ENCODE measurements around the gene MAPK1. TPM values are rescaled to one million over a fixed set of nuclear protein-coding genes. Genes with fewer than 3 reads are reported as not detected.
"Not testable (repeated sequence)": the region's sequence is repeated elsewhere in the genome, so short reads cannot be mapped to it uniquely, and the experiment has no call there.

The MAPK1 gene
- total RNA-seq, 1 donor from 2014 or later: 119 TPM

DNA sequence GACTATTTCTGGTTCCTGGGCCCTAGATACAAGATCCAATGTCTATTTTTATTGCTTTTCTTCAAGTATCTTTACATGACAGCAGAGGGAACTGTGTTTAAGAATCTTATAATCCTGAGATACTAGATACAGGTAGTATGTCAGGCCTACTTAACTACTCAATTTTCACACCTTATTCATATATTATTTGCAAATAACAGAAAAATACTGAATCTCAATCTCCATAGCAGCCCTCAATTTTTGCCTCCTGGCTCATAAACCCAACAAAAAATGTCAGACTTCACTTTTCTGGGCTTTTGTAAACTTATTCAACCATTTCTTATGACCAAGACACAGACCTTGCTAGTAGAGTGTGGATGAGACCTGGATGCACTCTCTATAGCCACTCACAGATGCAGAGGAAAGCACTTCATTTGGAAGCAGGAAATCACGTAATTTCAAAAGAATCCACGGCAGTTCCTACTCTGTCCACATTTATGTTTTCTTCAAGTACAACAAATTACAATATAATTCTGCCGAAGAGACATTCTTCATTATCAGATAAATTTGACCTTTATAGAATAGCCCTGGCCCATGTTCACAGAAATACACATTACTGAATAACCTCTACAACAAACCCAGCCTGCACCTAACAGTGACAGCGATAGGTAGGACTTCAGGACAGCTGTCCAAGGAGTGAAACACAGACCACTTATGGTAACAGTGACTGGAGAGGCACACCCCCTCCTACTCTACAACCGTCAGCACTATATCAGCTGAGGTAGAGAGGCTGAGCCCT is 69.8 kb downstream of the MAPK1 start:
- Mint-ChIP-seq H3K4me1 (ENCODE audit: unreplicated experiment) (no peaks in the 10 kb centered on the region), H3K27ac (ENCODE audit: unreplicated experiment) (no peak overlapping the region), H3K9me3 (ENCODE audit: unreplicated experiment) (no peaks in the 10 kb centered on the region), H3K27me3 (ENCODE audit: unreplicated experiment) (peaks cover 4% of the 10 kb centered on the region), H3K36me3 (ENCODE audit: low read depth, unreplicated experiment) (peaks cover 28% of the 10 kb centered on the region), H3K4me3 (ENCODE audit: unreplicated experiment) (peak overlapping the region; percentile 12)
- DNase-seq (ENCODE audit: low spot score): no peak
- TF ChIP-seq, protein P1, sequence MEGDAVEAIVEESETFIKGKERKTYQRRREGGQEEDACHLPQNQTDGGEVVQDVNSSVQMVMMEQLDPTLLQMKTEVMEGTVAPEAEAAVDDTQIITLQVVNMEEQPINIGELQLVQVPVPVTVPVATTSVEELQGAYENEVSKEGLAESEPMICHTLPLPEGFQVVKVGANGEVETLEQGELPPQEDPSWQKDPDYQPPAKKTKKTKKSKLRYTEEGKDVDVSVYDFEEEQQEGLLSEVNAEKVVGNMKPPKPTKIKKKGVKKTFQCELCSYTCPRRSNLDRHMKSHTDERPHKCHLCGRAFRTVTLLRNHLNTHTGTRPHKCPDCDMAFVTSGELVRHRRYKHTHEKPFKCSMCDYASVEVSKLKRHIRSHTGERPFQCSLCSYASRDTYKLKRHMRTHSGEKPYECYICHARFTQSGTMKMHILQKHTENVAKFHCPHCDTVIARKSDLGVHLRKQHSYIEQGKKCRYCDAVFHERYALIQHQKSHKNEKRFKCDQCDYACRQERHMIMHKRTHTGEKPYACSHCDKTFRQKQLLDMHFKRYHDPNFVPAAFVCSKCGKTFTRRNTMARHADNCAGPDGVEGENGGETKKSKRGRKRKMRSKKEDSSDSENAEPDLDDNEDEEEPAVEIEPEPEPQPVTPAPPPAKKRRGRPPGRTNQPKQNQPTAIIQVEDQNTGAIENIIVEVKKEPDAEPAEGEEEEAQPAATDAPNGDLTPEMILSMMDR (IDR thresholded peaks at IDR 0.05; ENCODE audit: unreplicated experiment): no peak

DNA sequence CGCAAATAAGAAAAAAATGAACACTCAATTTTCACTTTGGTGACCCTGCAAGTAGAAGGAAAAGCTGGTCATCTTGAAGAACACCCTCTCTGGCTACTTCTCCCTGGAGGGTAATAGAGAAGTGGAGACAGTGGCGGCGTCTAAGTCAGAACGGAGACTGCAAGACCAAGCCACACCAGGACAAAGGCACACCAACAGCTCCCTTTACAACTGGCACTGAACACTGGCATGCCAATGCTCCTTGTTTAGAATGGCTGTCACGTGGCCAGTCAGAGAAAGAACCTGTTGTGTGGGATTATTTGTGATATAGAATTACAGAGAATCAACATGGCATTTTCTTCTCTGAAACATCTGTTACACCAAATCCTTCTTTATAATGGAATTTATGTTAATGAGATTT is 70.6 kb downstream of the MAPK1 start:
- H3K27me3 Mint-ChIP-seq (ENCODE audit: unreplicated experiment): peaks cover 4% of the 10 kb centered on the region
- no peak overlapping the region for H3K27ac Mint-ChIP-seq (ENCODE audit: unreplicated experiment)
- H3K4me1 Mint-ChIP-seq (ENCODE audit: unreplicated experiment): no peaks in the 10 kb centered on the region
- peaks cover 21% of the 10 kb centered on the region for H3K36me3 Mint-ChIP-seq (ENCODE audit: low read depth, unreplicated experiment)
- TF ChIP-seq, protein P1 (IDR thresholded peaks at IDR 0.05; ENCODE audit: unreplicated experiment): no peak
- DNase-seq (ENCODE audit: low spot score): no peak
- H3K9me3 Mint-ChIP-seq (ENCODE audit: unreplicated experiment): no peaks in the 10 kb centered on the region
- H3K4me3 Mint-ChIP-seq (ENCODE audit: unreplicated experiment): no peak overlapping the region

DNA sequence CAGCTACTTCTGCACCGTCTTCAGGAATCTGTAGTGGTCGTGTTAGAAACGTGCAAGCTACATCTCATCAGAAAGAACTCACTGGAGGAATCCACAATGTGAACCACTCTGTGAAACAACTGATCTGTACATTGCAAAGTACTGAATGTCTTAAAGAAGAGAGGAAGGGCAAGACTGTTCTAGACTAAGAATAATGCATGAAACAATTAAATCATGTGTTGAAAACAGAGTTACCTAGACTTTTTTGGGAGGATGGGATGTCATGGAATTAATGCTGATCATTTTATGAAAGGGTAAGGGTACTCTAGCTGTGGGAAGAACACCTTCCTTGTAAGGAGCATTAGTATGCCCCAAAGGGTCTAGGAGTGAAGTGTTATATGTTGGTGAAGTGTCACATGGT is 71.2 kb downstream of the MAPK1 start:
- Mint-ChIP-seq H3K4me3 (ENCODE audit: unreplicated experiment) (no peak overlapping the region), H3K4me1 (ENCODE audit: unreplicated experiment) (no peaks in the 10 kb centered on the region), H3K9me3 (ENCODE audit: unreplicated experiment) (no peaks in the 10 kb centered on the region), H3K27ac (ENCODE audit: unreplicated experiment) (no peak overlapping the region), H3K27me3 (ENCODE audit: unreplicated experiment) (peaks cover 4% of the 10 kb centered on the region), H3K36me3 (ENCODE audit: low read depth, unreplicated experiment) (peaks cover 17% of the 10 kb centered on the region)
- no peak for DNase-seq (ENCODE audit: low spot score)
- TF ChIP-seq, protein P1 (IDR thresholded peaks at IDR 0.05; ENCODE audit: unreplicated experiment): no peak

DNA sequence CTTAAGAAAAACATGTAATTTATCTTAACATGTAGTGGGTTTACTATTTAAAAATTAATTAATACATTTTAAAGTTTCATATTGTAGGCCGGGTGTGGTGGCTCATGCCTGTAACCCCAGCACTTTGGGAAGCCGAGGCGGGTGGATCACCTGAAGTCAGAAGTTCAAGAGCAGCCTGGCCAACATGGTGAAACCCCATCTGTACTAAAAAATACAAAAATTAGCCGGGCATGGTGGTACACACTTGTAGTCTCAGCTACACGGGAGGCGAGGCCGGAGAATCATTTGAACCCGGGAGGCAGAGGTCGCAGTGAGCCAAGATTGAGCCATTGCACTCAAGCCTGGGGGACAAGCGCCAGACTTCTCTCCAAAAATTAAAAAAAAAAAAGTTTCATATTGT is 73.7 kb downstream of the MAPK1 start:
- H3K9me3 Mint-ChIP-seq (ENCODE audit: unreplicated experiment); H3K4me3 Mint-ChIP-seq (ENCODE audit: unreplicated experiment); H3K27ac Mint-ChIP-seq (ENCODE audit: unreplicated experiment); H3K27me3 Mint-ChIP-seq (ENCODE audit: unreplicated experiment); DNase-seq (ENCODE audit: low spot score); H3K4me1 Mint-ChIP-seq (ENCODE audit: unreplicated experiment): not testable (repeated sequence)
- H3K36me3 Mint-ChIP-seq (ENCODE audit: low read depth, unreplicated experiment): peaks cover 14% of the 10 kb centered on the region

DNA sequence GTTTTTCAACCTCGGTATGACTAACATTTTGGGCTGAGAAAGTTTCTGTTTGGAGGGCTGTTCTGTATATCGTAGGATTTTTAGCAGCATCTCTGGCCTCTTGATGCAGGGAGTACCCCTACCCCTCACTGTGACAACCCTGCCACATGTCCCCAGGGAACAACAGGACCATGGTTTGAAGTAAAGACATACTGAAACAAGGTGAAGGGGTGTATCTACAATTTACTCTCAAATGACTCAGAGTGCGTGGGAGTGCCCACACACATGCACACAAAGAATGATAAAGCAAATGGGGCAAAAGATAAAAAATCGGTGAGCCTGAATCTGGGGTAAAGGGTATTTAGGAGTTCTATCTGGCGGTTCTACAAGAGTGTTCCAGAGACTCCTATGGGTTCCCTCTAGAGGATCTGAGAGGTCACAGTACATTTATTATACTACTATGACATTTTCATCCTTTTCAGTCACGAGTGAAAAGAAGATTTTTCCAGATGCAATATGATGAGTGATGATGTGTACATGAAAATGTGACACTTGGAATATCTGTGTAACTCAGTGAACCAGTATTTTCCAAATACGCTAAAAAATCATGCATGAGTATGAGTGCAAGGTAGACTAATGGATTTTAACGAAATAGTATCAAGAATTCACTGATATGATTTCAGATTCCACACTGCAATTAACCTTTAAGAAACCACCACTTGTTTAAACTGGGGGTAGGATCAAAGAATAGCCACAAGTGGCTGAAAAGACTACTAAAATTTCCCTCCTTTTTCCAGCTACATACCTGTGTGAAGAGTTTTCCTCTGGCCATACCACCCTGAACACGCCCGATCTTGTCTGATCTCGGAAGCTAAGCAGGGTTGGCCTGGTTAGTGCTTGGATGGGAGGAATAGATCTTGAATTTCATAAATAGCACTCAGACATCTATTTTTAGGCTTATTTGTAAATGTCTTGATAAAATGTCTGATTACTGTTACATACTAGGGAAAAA is 75.5 kb downstream of the MAPK1 start:
- Mint-ChIP-seq H3K27ac (ENCODE audit: unreplicated experiment) (no peak overlapping the region), H3K36me3 (ENCODE audit: low read depth, unreplicated experiment) (peaks cover 13% of the 10 kb centered on the region), H3K27me3 (ENCODE audit: unreplicated experiment) (no peaks in the 10 kb centered on the region), H3K4me1 (ENCODE audit: unreplicated experiment) (no peaks in the 10 kb centered on the region), H3K4me3 (ENCODE audit: unreplicated experiment) (no peak overlapping the region), H3K9me3 (ENCODE audit: unreplicated experiment) (no peaks in the 10 kb centered on the region)
- TF ChIP-seq, protein P1 (IDR thresholded peaks at IDR 0.05; ENCODE audit: unreplicated experiment): no peak
- no peak for DNase-seq (ENCODE audit: low spot score)

DNA sequence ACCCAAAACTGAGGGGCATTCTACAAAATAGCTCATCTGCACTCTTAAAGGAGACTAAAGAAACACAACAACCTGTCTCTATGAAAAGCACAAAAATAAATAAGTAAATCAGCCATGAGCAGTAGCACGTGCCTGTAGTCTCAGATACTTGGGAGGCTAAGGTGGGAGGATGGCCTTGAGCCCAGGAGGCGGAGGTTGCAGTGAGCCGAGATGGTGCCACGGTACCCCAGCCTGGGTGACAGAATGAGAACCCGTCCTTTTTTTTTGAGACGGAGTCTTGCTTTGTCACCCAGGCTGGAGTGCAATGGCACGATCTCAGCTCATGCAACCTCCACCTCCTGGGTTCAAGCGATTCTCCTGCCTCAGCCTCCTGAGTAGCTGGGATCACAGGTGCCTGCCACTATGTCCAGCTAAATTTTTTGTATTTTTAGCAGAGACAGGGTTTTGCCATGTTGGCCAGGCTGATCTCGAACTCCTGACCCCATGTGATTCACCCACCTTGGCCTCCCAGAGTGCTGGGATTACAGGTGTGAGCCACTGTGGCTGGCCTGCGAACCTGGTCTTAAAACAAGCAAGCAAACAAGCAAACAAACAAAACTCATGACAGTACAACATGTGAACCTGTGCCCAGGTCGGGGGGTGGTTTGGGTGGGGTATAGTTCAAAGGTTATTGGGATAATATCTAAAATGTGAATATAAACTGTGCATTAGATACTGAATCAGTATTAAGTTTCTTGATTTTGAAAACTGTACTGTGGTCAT is 76.4 kb downstream of the MAPK1 start:
- H3K27ac Mint-ChIP-seq (ENCODE audit: unreplicated experiment); H3K36me3 Mint-ChIP-seq (ENCODE audit: low read depth, unreplicated experiment); DNase-seq (ENCODE audit: low spot score); H3K4me1 Mint-ChIP-seq (ENCODE audit: unreplicated experiment); H3K4me3 Mint-ChIP-seq (ENCODE audit: unreplicated experiment); H3K27me3 Mint-ChIP-seq (ENCODE audit: unreplicated experiment); H3K9me3 Mint-ChIP-seq (ENCODE audit: unreplicated experiment): not testable (repeated sequence)
